ENCODE results near the gene SEMA4D.

Gene SEMA4D

GRCh38 chr9:89408628-89409101 lies 89.2 kb downstream of the SEMA4D start:
- DNase-seq: no peak

GRCh38 chr9:89407070-89407469 lies 90.8 kb downstream of the SEMA4D start:
- no peak for DNase-seq

GRCh38 chr9:89405826-89406225 lies 92.1 kb downstream of the SEMA4D start:
- DNase-seq: no peak

- DNase-seq: no peak
Observed at GRCh38 chr9:89404074-89404473, 93.8 kb downstream of the SEMA4D start.

- DNase-seq: no peak
Observed at GRCh38 chr9:89402695-89403427, 95.1 kb downstream of the SEMA4D start.

- DNase-seq: no peak
Observed at GRCh38 chr9:89400403-89401116, 97.4 kb downstream of the SEMA4D start.

- DNase-seq: no peak
Observed at GRCh38 chr9:89398621-89399020, 99.3 kb downstream of the SEMA4D start.

GRCh38 chr9:89397471-89397870 lies 100.4 kb downstream of the SEMA4D start:
- no peak for DNase-seq

- DNase-seq: no peak
Observed at GRCh38 chr9:89395931-89396710, 101.8 kb downstream of the SEMA4D start.

GRCh38 chr9:89394412-89394811 lies 103.5 kb downstream of the SEMA4D start:
- DNase-seq: no peak

GRCh38 chr9:89391585-89391984 lies 106.3 kb downstream of the SEMA4D start:
- DNase-seq: no peak

GRCh38 chr9:89390578-89391116 lies 107.3 kb downstream of the SEMA4D start:
- DNase-seq: no peak

- DNase-seq: no peak
Observed at GRCh38 chr9:89390068-89390555, 107.8 kb downstream of the SEMA4D start.

- no peak for DNase-seq
Observed at GRCh38 chr9:89388868-89389177, 109.1 kb downstream of the SEMA4D start.

- no peak for DNase-seq
Observed at GRCh38 chr9:89388084-89388867, 109.6 kb downstream of the SEMA4D start.

- no peak for DNase-seq
Observed at GRCh38 chr9:89387197-89387849, 110.6 kb downstream of the SEMA4D start.

GRCh38 chr9:89386797-89387196 lies 111.1 kb downstream of the SEMA4D start:
- no peak for DNase-seq

- no peak for DNase-seq
Observed at GRCh38 chr9:89386206-89386605, 111.7 kb downstream of the SEMA4D start.

- DNase-seq: no peak
Observed at GRCh38 chr9:89384783-89385182, 113.1 kb downstream of the SEMA4D start.

- no peak for DNase-seq
Observed at GRCh38 chr9:89383721-89384300, 114.1 kb downstream of the SEMA4D start.

- DNase-seq: no peak
Observed at GRCh38 chr9:89383030-89383720, 114.7 kb downstream of the SEMA4D start.
